H1 (cell line): ENCODE results near the gene LRRC37B. TPM values are rescaled to one million over a fixed set of nuclear protein-coding genes. Genes with fewer than 3 reads are reported as not detected.

ENCODE experiments used
- CTCF ChIA-PET: fragments of 300-600 bp; sonication (Branson Sonifier 250); formaldehyde crosslinking; loops from one replicate; lab custom pipeline; 2021; ENCODE audit not compliant: partially characterized antibody; lab: Charles Lee
- POLR2A ChIA-PET: fragments of 300-600 bp; sonication (Branson Sonifier 250); formaldehyde crosslinking; loops from one replicate; lab custom pipeline; 2021; ENCODE audit warnings: inconsistent platforms; ENCODE audit not compliant: partially characterized antibody; lab: Charles Lee
- DNase-seq, 2 experiments: peaks; one replicate each; pipeline versions ENCODE4 v3.0.0 to v3.0.0-alpha.2; 2010 to 2022; ENCODE audit warnings: low spot score in 2 of 2, low read depth in 1 of 2, mixed read lengths in 1 of 2
- FAIRE-seq: peaks from 2 replicates; lab custom pipeline; 2011; peaks lifted over from hg19 to GRCh38; lab: Jason Lieb, UNC
- H2AFZ ChIP-seq: 2 replicates; pipeline ENCODE4 v1.8.1; 2012; ENCODE audit warnings: low read length, inconsistent platforms
- H2AK5ac ChIP-seq: 2 replicates; pipeline ENCODE4 v1.6.1; 2013; ENCODE audit warnings: low read depth, low read length
- H2BK120ac ChIP-seq: replicated peaks from 2 replicates; pipeline ENCODE3; 2013; ENCODE audit warnings: low read depth, low read length, inconsistent platforms
- H2BK12ac ChIP-seq: 2 replicates; pipeline ENCODE4 v1.6.1; 2013; ENCODE audit warnings: low read depth, low read length
- H2BK15ac ChIP-seq: 2 replicates; pipeline ENCODE4 v1.6.1; 2013; ENCODE audit warnings: low read length
- H2BK20ac ChIP-seq: 2 replicates; pipeline ENCODE4 v1.6.1; 2013; ENCODE audit warnings: low read length
- H2BK5ac ChIP-seq: 2 replicates; pipeline ENCODE4 v1.6.1; 2013; ENCODE audit warnings: low read depth, low read length
- H3K14ac ChIP-seq: 2 replicates; pipeline ENCODE4 v1.6.1; 2013; ENCODE audit warnings: inconsistent platforms; ENCODE audit not compliant: insufficient read length
- H3K18ac ChIP-seq: 2 replicates; pipeline ENCODE4 v1.6.1; 2013; ENCODE audit warnings: low read length; ENCODE audit errors: extremely low read depth
- H3K23ac ChIP-seq: 2 replicates; pipeline ENCODE4 v1.6.1; 2013; ENCODE audit warnings: inconsistent platforms; ENCODE audit not compliant: insufficient read length
- H3K23me2 ChIP-seq: 2 replicates; pipeline ENCODE4 v1.6.1; 2013; ENCODE audit warnings: low read depth, low read length
- H3K27ac ChIP-seq: 2 replicates; pipeline ENCODE4 v1.6.1; 2011; ENCODE audit warnings: low read depth, low read length, inconsistent platforms
- H3K27me3 ChIP-seq, 4 experiments: replicated peaks in 1 of 4; 1 replicate in 1 of 4; 2 replicates in 3 of 4; pipeline versions ENCODE4 v1.6.1 to v1.8.1; 2011 to 2013; ENCODE audit warnings: low read length in 3 of 4, mild to moderate bottlenecking in 3 of 4, inconsistent platforms in 2 of 4, mixed read lengths in 2 of 4, moderate library complexity in 1 of 4; ENCODE audit not compliant: control insufficient read depth in 3 of 4, insufficient read depth in 3 of 4; ENCODE audit errors: extremely low read depth in 1 of 4
- H3K36me3 ChIP-seq, 4 experiments: 2 replicates each; pipeline versions ENCODE4 v1.6.1 to v1.8.1; 2011 to 2013; ENCODE audit warnings: mild to moderate bottlenecking in 4 of 4, low read length in 3 of 4, moderate library complexity in 2 of 4, control low read depth in 1 of 4, inconsistent platforms in 1 of 4; ENCODE audit not compliant: insufficient read depth in 4 of 4, control insufficient read depth in 2 of 4
- H3K4ac ChIP-seq: replicated peaks from 2 replicates; pipeline ENCODE3; 2013; ENCODE audit warnings: low read length, low read depth, mixed read lengths, inconsistent platforms; ENCODE audit not compliant: insufficient read length
- H3K4me1 ChIP-seq, 4 experiments: replicated peaks in 1 of 4; 1 replicate in 1 of 4; 2 replicates in 3 of 4; pipeline versions ENCODE4 v1.6.1 to v1.8.1; 2011 to 2013; ENCODE audit warnings: low read length in 3 of 4, inconsistent platforms in 2 of 4, mixed read lengths in 1 of 4; ENCODE audit not compliant: insufficient read depth in 4 of 4, control insufficient read depth in 3 of 4
- H3K4me2 ChIP-seq, 2 experiments: 2 replicates each; pipeline versions ENCODE4 v1.6.1 to v1.8.1; 2011 to 2013; ENCODE audit warnings: low read depth in 2 of 2, low read length in 2 of 2, control low read depth in 1 of 2, inconsistent platforms in 1 of 2, mild to moderate bottlenecking in 1 of 2; ENCODE audit not compliant: insufficient read depth in 1 of 2
- H3K4me3 ChIP-seq, 4 experiments: fragments of 200-600, 300-600 bp in 1 of 4; sonication (generic), shearing (Covaris generic), sonication (Bioruptor Twin) in 1 of 4; 2 replicates each; pipeline versions ENCODE4 v1.5.1 to v1.8.1; 2011 to 2016; ENCODE audit warnings: low read length in 4 of 4, low read depth in 3 of 4, control low read depth in 2 of 4, inconsistent platforms in 2 of 4, mild to moderate bottlenecking in 2 of 4, mixed read lengths in 1 of 4, moderate library complexity in 1 of 4; ENCODE audit not compliant: insufficient read depth in 2 of 4; ENCODE audit errors: extremely low read depth in 1 of 4
- H3K56ac ChIP-seq: replicated peaks from 2 replicates; pipeline ENCODE3; 2013; ENCODE audit warnings: low read depth, mild to moderate bottlenecking, mixed read lengths, low read length, inconsistent platforms; ENCODE audit not compliant: insufficient read length
- H3K79me1 ChIP-seq: 2 replicates; pipeline ENCODE4 v1.6.1; 2013; ENCODE audit warnings: low read depth, low read length, control low read depth
- H3K79me2 ChIP-seq, 2 experiments: 2 replicates each; pipeline versions ENCODE4 v1.6.1 to v1.8.1; 2012 to 2013; ENCODE audit warnings: low read length in 2 of 2, mild to moderate bottlenecking in 2 of 2, inconsistent platforms in 1 of 2; ENCODE audit not compliant: insufficient read depth in 2 of 2, control insufficient read depth in 1 of 2
- H3K9ac ChIP-seq, 4 experiments: replicated peaks in 1 of 4; 1 replicate in 1 of 4; 2 replicates in 3 of 4; pipeline versions ENCODE4 v1.6.1 to v1.8.1; 2011 to 2013; ENCODE audit warnings: low read depth in 3 of 4, low read length in 3 of 4, control low read depth in 2 of 4, mild to moderate bottlenecking in 2 of 4, moderate library complexity in 2 of 4, inconsistent platforms in 1 of 4; ENCODE audit errors: extremely low read depth in 1 of 4
- H3K9me3 ChIP-seq, 2 experiments: 2 replicates each; pipeline versions ENCODE4 v1.6.1 to v1.8.1; 2012 to 2013; ENCODE audit warnings: mild to moderate bottlenecking in 2 of 2, moderate library complexity in 2 of 2, control low read depth in 1 of 2, inconsistent platforms in 1 of 2, low read depth in 1 of 2, low read length in 1 of 2, mixed read lengths in 1 of 2; ENCODE audit not compliant: insufficient read depth in 2 of 2
- H4K20me1 ChIP-seq, 2 experiments: replicated peaks in 1 of 2; 2 replicates each; pipeline versions ENCODE3 to v1.8.1; 2011 to 2013; ENCODE audit warnings: inconsistent platforms in 2 of 2, low read length in 2 of 2, mild to moderate bottlenecking in 1 of 2; ENCODE audit not compliant: insufficient read depth in 2 of 2, control insufficient read depth in 1 of 2
- H4K5ac ChIP-seq: 2 replicates; pipeline ENCODE4 v1.6.1; 2013; ENCODE audit warnings: low read length, low read depth, mixed read lengths, inconsistent platforms; ENCODE audit not compliant: insufficient read length
- H4K8ac ChIP-seq: 2 replicates; pipeline ENCODE4 v1.8.0; 2013; ENCODE audit warnings: mild to moderate bottlenecking, moderate library complexity, low read length, inconsistent platforms; ENCODE audit not compliant: insufficient read depth; ENCODE audit errors: extremely low read depth
- H4K91ac ChIP-seq: replicated peaks from 2 replicates; pipeline ENCODE3; 2013; ENCODE audit warnings: low read length, mixed read lengths, inconsistent platforms; ENCODE audit not compliant: insufficient read length
- EP300 ChIP-seq, 2 experiments: IDR thresholded peaks; 1 replicate in 1 of 2; 2 replicates in 1 of 2; pipeline ENCODE4 v1.6.1; 2011 to 2012; ENCODE audit warnings: low read depth in 2 of 2, low read length in 2 of 2, mild to moderate bottlenecking in 2 of 2, borderline replicate concordance in 1 of 2, inconsistent platforms in 1 of 2, moderate library complexity in 1 of 2
- POLR2AphosphoS5 ChIP-seq: IDR thresholded peaks from 2 replicates; pipeline ENCODE4 v1.6.1; 2011; ENCODE audit warnings: low read depth, low read length
- SIN3A ChIP-seq, 2 experiments: IDR thresholded peaks in 1 of 2; conservative IDR thresholded peaks in 1 of 2; 2 replicates each; pipeline ENCODE4 v1.6.1; 2011 to 2012; ENCODE audit warnings: low read length in 2 of 2, improper control_type of control experiment in 1 of 2, low read depth in 1 of 2, mild to moderate bottlenecking in 1 of 2
- SUZ12 ChIP-seq: fragments of 200-600 bp; sonication (generic); IDR thresholded peaks from 2 replicates; pipeline ENCODE4 v1.6.1; 2012; ENCODE audit warnings: mild to moderate bottlenecking, inconsistent platforms, low read length, moderate library complexity, mixed read lengths
- WGBS, 2 experiments: shearing (Covaris generic) in 1 of 2; methylation state at CpG; one replicate each; pipeline versions ENCODE4 v1.1.6 to v1.1.7; 2013 to 2015; ENCODE audit warnings: low lambda C conversion rate in 2 of 2, mixed read lengths in 2 of 2, inconsistent platforms in 1 of 2, low coverage in 1 of 2, missing lambda C conversion rate in 1 of 2; ENCODE audit not compliant: insufficient replicate concordance in 2 of 2, insufficient coverage in 1 of 2, insufficient read length in 1 of 2; ENCODE audit errors: extremely low coverage in 1 of 2, missing lambda C conversion rate in 1 of 2; 5-methylcytosine and 5-hydroxymethylcytosine counted together
- polyA plus RNA-seq, 7 experiments: library from polyadenylated mRNA; depleted of rRNA in 3 of 7; stranded (reverse) in 5 of 7; unstranded in 2 of 7; fragments of >200 nt in 5 of 7; fragments of 200-250 nt in 2 of 7; gene quantifications; 1 replicate in 5 of 7; 2 replicates in 1 of 7; 4 replicates in 1 of 7; pipeline versions ENCODE4 v1.2.1 to v1.2.3, GENCODE V29; 2011 to 2013; ENCODE audit warnings: missing spikeins in 2 of 7, mixed read lengths in 2 of 7
- total RNA-seq: library from RNA; stranded (reverse); fragmentation: NEBNext Ultra II Directional; extraction: Animal tissue kit (Norgen Biotek cat#: 25700); gene quantifications from 2 replicates; pipeline ENCODE4 v1.2.1, GENCODE V29; 2021

The LRRC37B gene
- total and polyA plus RNA-seq, 2 of the 8 experiments (the other 6 are each of a cell fraction or from before 2014, with no cell fraction given) = 16.0 to 19.0 TPM

- Histone ChIP-seq H3K56ac (no peak overlapping the region), H3K18ac (no peak overlapping the region), H3K23ac (no peak overlapping the region), H2BK12ac (no peak overlapping the region), H3K36me3 (peaks cover 0 to 23% (median 5%) of the 10 kb centered on the region in 4 experiments; a peak in 4 of 8 replicates), H3K4me2 (no peak overlapping the region), H3K4me3 (no peak overlapping the region), H4K8ac (no peak overlapping the region), H3K27me3 (no peaks in the 10 kb centered on the region), H3K4me1 (no peaks in the 10 kb centered on the region), H3K79me2 (no peaks in the 10 kb centered on the region), H3K4ac (no peak overlapping the region), H3K9ac (no peak overlapping the region), H4K5ac (no peak overlapping the region), H2BK5ac (no peak overlapping the region), H4K91ac (no peak overlapping the region), H3K14ac (no peak overlapping the region), H3K27ac (no peak overlapping the region), H2BK15ac (no peak overlapping the region), H2BK20ac (no peak overlapping the region), H3K23me2 (no peaks in the 10 kb centered on the region), H3K79me1 (no peaks in the 10 kb centered on the region), H2AK5ac (no peak overlapping the region), H2BK120ac (no peak overlapping the region), H2AFZ (no peak overlapping the region), H4K20me1 (no peaks in the 10 kb centered on the region), H3K9me3 (no peaks in the 10 kb centered on the region)
- FAIRE-seq (no peak), DNase-seq (no peak)
- POLR2A ChIA-PET = no interaction called here
- no peak for TF ChIP-seq POLR2AphosphoS5
- no peak for TF ChIP-seq EP300 (IDR thresholded peaks at IDR 0.05; ENCODE audit: borderline replicate concordance in 1 of 2, low read depth in 2 of 2, low read length in 2 of 2)
- TF ChIP-seq SIN3A (conservative IDR thresholded peaks at IDR 0.05 in 1 of 2, IDR thresholded peaks at IDR 0.05 in 1 of 2; ENCODE audit: low read depth in 1 of 2, low read length in 2 of 2) = no peak
- no peak for TF ChIP-seq SUZ12
- CTCF ChIA-PET = no interaction called here
- 96% methylated on average over 2 of the region's 2 CpGs; no CpG with 5 or more reads in 1 of the 2 experiments for WGBS, 2 experiments
Observed at GRCh38 chr17:32033223-32033622, 26.0 kb downstream of the LRRC37B start.
